Left lung (tissue), 14 donors: Measurements from ENCODE around the gene CTSW. TPM values are rescaled to one million over a fixed set of nuclear protein-coding genes. Genes with fewer than 3 reads are reported as not detected.
"Not testable (repeated sequence)": the region's sequence is repeated elsewhere in the genome, so short reads cannot be mapped to it uniquely, and the experiment has no call there.

Experiments
- ATAC-seq: fragments of 200-7000 bp; cut with Tn5 transposase; one replicate; pipeline ENCODE4 v1.9.1; 2020; ENCODE audit warnings: moderate library complexity
- DNase-seq, 4 donors: peaks; one replicate each; pipeline ENCODE4 v3.0.0-alpha.2; 2013 to 2020
- H3K27ac ChIP-seq, 2 donors: fragments of 200-600 bp; sonication (generic) in 1 of 2; one replicate each; pipeline versions ENCODE4 v1.5.0 to v1.8.0; 2020 to 2021
- H3K27me3 ChIP-seq, 2 donors: fragments of 200-600 bp; sonication (generic) in 1 of 2; one replicate each; pipeline versions ENCODE4 v1.5.0 to v1.8.0; 2020 to 2021
- H3K36me3 ChIP-seq, 2 donors: fragments of 200-600 bp; sonication (generic) in 1 of 2; one replicate each; pipeline versions ENCODE4 v1.5.0 to v1.8.0; 2020 to 2021
- H3K4me1 ChIP-seq, 2 donors: fragments of 200-600 bp; one replicate each; pipeline ENCODE4 v1.8.0; 2021
- H3K4me3 ChIP-seq, 2 donors: fragments of 200-600 bp; sonication (generic) in 1 of 2; one replicate each; pipeline versions ENCODE4 v1.5.0 to v1.8.0; 2020 to 2021; ENCODE audit warnings: mild to moderate bottlenecking in 1 of 2
- H3K9me3 ChIP-seq, 2 donors: fragments of 200-600 bp; sonication (generic) in 1 of 2; one replicate each; pipeline versions ENCODE4 v1.5.0 to v1.8.0; 2020 to 2021
- intact Hi-C, 2 donors: fragments of 100-400 bp; cut with DNase I; formaldehyde crosslinking; loops; one replicate each; pipeline versions ENCODE4 v1.11.2 to v1.14.2; 2022
- long read RNA-seq, 12 donors: library from polyadenylated mRNA in 2 of 12; unstranded in 2 of 12; transcript quantifications; one replicate each; pipeline ENCODE4 v2.0.0 and lab custom pipeline, GENCODE V29; 2019 to 2026
- polyA plus RNA-seq, 6 donors: library from polyadenylated mRNA; unstranded; fragments of 120-200 nt; gene quantifications; one replicate each; pipeline ENCODE4 v1.2.1, GENCODE V29; 2013; ENCODE audit not compliant: insufficient read length in 6 of 6
- total RNA-seq, 2 donors: library from RNA; stranded (reverse); fragmentation: NEBNext Ultra II Directional; extraction: Animal tissue kit (Norgen Biotek cat#: 25700); gene quantifications; one replicate each; pipeline ENCODE4 v1.2.1, GENCODE V29; 2021
- TF ChIP-seq, protein P1 (sequence below), 2 donors: fragments of 200-600 bp; sonication (generic) in 1 of 2; IDR thresholded peaks; one replicate each; pipeline versions ENCODE4 v1.5.0 to v1.8.0; 2021; ENCODE audit warnings: antibody characterized with exemption in 2 of 2
- donor health status: DM: no; HTN: yes; CAD: no.
- donor health status: DM: no; HTN: no; CAD: no.

CTSW gene, protein sequence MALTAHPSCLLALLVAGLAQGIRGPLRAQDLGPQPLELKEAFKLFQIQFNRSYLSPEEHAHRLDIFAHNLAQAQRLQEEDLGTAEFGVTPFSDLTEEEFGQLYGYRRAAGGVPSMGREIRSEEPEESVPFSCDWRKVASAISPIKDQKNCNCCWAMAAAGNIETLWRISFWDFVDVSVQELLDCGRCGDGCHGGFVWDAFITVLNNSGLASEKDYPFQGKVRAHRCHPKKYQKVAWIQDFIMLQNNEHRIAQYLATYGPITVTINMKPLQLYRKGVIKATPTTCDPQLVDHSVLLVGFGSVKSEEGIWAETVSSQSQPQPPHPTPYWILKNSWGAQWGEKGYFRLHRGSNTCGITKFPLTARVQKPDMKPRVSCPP
- total RNA-seq (1 to 10 TPM; 5.8 to 9.1 TPM), polyA plus RNA-seq (1 to 10 TPM; 2.7 to 7.2 (median 5.7) TPM)
- long read RNA-seq, donor 1, partial matches to known transcripts = 0 of 1 reads
- long read RNA-seq, donor 1, other reads (novel, unspliced or antisense) = 0 of 1 reads
- long read RNA-seq, donor 2 = 0 reads
- long read RNA-seq, donor 3 = 0 reads
- long read RNA-seq, donor 4, transcript CTSW-201 (10 exons, 1,300 nt) = major isoform, 6 of 7 reads
- long read RNA-seq, donor 4, partial matches to known transcripts = 0 of 7 reads
- long read RNA-seq, donor 4, other reads (novel, unspliced or antisense) = 1 of 7 reads
- long read RNA-seq, donor 5 = 0 reads
- long read RNA-seq, donor 6, partial matches to known transcripts = 0 of 2 reads
- long read RNA-seq, donor 6, other reads (novel, unspliced or antisense) = 0 of 2 reads
- long read RNA-seq, donor 7 = 0 reads
- long read RNA-seq, donor 8, partial matches to known transcripts = 40 of 73 reads
- long read RNA-seq, donor 8, other reads (novel, unspliced or antisense) = 33 of 73 reads
- long read RNA-seq, donor 9 = 0 reads
- long read RNA-seq, donor 10, transcript CTSW-201 (10 exons, 1,300 nt) = major isoform, 7 of 7 reads
- long read RNA-seq, donor 10, partial matches to known transcripts = 0 of 7 reads
- long read RNA-seq, donor 10, other reads (novel, unspliced or antisense) = 0 of 7 reads
- long read RNA-seq, donor 11 = 0 reads
- long read RNA-seq, donor 12 = 0 reads

DNA sequence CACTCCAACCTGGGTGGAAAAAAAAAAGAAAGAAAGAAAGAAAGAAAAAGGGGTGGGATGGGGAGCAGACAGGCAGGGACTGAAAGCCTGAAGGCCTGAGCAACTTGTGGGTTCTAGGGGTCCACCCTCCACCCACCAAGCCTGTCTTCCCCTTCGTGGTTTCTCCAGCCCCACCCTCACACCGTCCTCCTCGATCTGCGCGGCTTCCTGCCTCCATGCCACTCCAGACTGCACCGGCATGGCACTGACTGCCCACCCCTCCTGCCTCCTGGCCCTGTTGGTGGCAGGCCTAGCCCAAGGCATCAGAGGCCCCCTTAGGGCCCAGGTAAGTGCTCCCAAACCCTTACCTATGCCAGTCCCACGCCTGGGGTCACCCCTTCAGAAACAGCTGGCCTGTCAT is at the start of gene CTSW:
TSS of gene CTSW (plus strand) at position 221 of the 400 bp plus-strand sequence. CDS start at position 239, 18 bp downstream.
- H3K36me3 ChIP-seq = peaks cover 0 to 26% of the 10 kb centered on the region in 2 donors
- ATAC-seq (peak; percentile 19), DNase-seq (peak in 1 of 4 donors; percentile 78)
- H3K4me1 ChIP-seq = peaks cover 0 to 14% of the 10 kb centered on the region in 2 donors
- H3K27ac ChIP-seq = no peak within 1 kb of the TSS
- intact Hi-C loops = loop anchor here in 1 of 2 donors (10.0 kb wide), 1 partner anchor 105 kb away; no protein-coding TSS in a partner anchor
- no peaks in the 10 kb centered on the region for H3K27me3 ChIP-seq
- TF ChIP-seq, protein P1, sequence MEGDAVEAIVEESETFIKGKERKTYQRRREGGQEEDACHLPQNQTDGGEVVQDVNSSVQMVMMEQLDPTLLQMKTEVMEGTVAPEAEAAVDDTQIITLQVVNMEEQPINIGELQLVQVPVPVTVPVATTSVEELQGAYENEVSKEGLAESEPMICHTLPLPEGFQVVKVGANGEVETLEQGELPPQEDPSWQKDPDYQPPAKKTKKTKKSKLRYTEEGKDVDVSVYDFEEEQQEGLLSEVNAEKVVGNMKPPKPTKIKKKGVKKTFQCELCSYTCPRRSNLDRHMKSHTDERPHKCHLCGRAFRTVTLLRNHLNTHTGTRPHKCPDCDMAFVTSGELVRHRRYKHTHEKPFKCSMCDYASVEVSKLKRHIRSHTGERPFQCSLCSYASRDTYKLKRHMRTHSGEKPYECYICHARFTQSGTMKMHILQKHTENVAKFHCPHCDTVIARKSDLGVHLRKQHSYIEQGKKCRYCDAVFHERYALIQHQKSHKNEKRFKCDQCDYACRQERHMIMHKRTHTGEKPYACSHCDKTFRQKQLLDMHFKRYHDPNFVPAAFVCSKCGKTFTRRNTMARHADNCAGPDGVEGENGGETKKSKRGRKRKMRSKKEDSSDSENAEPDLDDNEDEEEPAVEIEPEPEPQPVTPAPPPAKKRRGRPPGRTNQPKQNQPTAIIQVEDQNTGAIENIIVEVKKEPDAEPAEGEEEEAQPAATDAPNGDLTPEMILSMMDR (IDR thresholded peaks at IDR 0.05) = no peak
- no peaks in the 10 kb centered on the region for H3K9me3 ChIP-seq
- peak within 1 kb of the TSS in 1 of 2 donors; percentile 14 for H3K4me3 ChIP-seq

DNA sequence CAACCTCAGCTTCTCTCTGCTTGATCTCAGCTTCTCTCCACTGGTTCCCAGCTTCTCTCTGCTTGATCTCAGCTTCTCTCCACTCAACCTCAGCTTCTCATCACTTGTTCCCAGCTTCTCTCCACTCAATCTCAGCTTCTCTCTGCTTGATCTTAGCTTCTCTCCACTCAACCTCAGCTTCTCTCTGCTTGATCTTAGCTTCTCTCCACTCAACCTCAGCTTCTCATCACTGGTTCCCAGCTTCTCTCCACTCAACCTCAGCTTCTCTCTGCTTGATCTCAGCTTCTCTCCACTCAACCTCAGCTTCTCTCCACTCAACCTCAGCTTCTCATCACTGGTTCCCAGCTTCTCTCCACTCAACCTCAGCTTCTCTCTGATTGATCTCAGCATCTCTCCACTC is 47.4 kb upstream of the CTSW start:
- H3K27ac ChIP-seq, H3K4me3 ChIP-seq, H3K9me3 ChIP-seq, intact Hi-C loops, ATAC-seq, DNase-seq, H3K27me3 ChIP-seq, H3K36me3 ChIP-seq: not testable (repeated sequence)
- peaks cover 0 to 16% of the 10 kb centered on the region in 2 donors for H3K4me1 ChIP-seq

DNA sequence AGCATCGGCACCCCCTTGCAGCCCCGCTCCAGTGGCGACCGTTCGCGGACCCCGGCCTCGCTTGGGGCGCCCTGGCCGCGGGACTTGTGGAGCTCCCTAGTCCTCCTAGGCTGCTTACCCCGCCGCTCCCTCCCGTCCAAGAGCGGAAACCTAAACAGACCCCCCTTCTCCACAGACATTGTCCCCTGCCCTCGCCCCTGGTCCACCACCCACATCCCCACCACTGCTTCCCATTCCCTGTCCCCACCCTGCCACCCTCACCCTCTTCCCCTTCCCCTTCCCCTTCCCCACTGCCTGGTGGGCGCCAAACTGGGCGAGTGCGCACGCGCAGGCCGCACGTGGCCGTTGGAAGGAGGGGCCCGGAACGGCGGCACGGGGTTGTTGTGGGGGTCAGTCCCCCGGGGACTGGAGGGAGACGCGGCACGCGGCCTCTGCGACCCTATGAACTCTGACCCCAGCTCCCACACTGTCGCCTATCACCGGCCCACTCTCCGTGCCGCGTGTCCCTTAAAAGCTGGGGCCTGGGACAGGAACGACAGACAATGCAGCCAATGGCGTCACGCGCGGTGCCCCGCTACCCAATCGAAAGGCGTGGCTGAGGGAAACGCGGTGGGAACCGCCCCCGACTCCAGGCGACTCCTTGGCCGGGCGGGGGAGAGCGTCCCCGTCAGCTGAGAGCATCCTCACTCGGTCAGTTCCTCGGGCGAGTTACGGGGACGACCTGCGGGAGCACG is 46.2 kb upstream of the CTSW start, which contains the start of gene SNX32:
TSS of gene SNX32 (plus strand) at position 667 of the 734 bp plus-strand sequence. CDS start 103 bp downstream, outside the sequence.
- peak; percentile 100 for ATAC-seq
- no peaks in the 10 kb centered on the region for H3K27me3 ChIP-seq
- peaks cover 0 to 16% of the 10 kb centered on the region in 2 donors for H3K4me1 ChIP-seq
- intact Hi-C loops = no loop called here
- H3K36me3 ChIP-seq = no peaks in the 10 kb centered on the region
- no peaks in the 10 kb centered on the region for H3K9me3 ChIP-seq
- H3K4me3 ChIP-seq = peak within 1 kb of the TSS; percentile 38 to 44
- DNase-seq = peak; percentile 92 to 96 (median 95)
- H3K27ac ChIP-seq = peak within 1 kb of the TSS in 1 of 2 donors; percentile 24
- TF ChIP-seq, protein P1 (IDR thresholded peaks at IDR 0.05) = no peak

DNA sequence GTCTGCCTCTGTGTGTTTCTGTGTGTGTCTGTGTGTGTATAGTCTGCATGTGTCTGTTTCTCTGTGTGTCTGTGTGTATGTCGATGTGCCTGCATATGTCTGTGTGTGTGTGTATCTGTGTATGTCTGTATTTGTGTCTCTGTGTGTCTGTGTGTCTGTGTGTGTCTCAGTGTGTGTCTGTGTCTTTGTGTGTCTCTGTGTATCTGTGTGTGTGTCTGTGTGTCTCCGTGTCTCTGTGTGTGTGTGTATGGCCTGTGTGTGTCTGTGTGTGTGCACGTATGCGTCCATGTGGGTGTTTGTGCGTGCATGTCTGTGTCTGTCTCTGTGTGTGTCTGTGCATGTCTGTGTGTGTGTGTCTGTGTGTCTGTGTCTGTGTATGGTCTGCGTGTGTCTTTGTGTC is 45.4 kb upstream of the CTSW start:
- no peak overlapping the region for H3K27ac ChIP-seq
- ATAC-seq = peak; percentile 3
- DNase-seq = no peak
- H3K9me3 ChIP-seq = no peaks in the 10 kb centered on the region
- TF ChIP-seq, protein P1 (IDR thresholded peaks at IDR 0.05) = no peak
- intact Hi-C loops = no loop called here
- H3K4me1 ChIP-seq = peaks cover 0 to 16% of the 10 kb centered on the region in 2 donors
- H3K36me3 ChIP-seq = no peaks in the 10 kb centered on the region
- peak overlapping the region; percentile 38 to 44 for H3K4me3 ChIP-seq
- H3K27me3 ChIP-seq = no peaks in the 10 kb centered on the region

DNA sequence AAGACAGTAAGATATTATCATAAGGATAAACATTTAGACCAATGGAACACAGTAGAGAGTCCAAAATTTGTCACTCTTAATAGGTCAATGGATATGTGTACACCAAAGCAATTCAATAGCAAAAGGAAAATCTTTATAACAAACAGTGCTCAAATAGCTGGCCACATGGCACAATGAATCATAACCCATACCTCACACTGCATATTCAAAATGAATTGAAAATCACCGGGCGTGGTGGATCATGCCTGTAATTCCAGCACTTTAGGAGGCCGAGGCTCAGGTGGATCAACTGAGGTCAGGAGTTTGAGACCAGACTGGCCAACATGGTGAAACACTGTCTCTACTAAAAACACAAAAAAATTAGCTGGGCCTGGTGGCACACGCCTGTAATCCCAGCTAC is 37.5 kb upstream of the CTSW start:
- no peak for DNase-seq
- intact Hi-C loops = no loop called here
- TF ChIP-seq, protein P1 (IDR thresholded peaks at IDR 0.05) = no peak
- Histone ChIP-seq H3K27ac (no peak overlapping the region), H3K4me3 (no peak overlapping the region), H3K36me3 (no peaks in the 10 kb centered on the region), H3K4me1 (no peaks in the 10 kb centered on the region), H3K9me3 (no peaks in the 10 kb centered on the region), H3K27me3 (no peaks in the 10 kb centered on the region)
- no peak for ATAC-seq
